SK-N-SH (cell line): ENCODE measurements around the gene FAM210B. TPM values are rescaled to one million over a fixed set of nuclear protein-coding genes. Genes with fewer than 3 reads are reported as not detected.

Experiments
- CTCF ChIA-PET: fragments of 300-600, 350-600 bp; formaldehyde crosslinking; extraction: SDS; loops from one replicate; lab custom pipeline; 2021; lab: Yijun Ruan, JAX
- POLR2A ChIA-PET: fragments of 350-600 bp; sonication (Branson Sonifier 250); formaldehyde crosslinking; extraction: SDS; loops from one replicate; lab custom pipeline; 2020; ENCODE audit warnings: antibody characterized with exemption, inconsistent platforms; lab: Yijun Ruan, JAX
- DNase-seq: peaks from one replicate; pipeline ENCODE4 v3.0.0; 2012
- H2AFZ ChIP-seq: fragments of 200-600 bp; sonication (generic); 2 replicates; pipeline ENCODE4 v1.8.1; 2016; ENCODE audit warnings: antibody characterized with exemption, mild to moderate bottlenecking, low read depth
- H3F3A ChIP-seq: fragments of 200-600 bp; sonication (generic); replicated peaks from 2 replicates; pipeline ENCODE3; 2016; ENCODE audit warnings: antibody characterized with exemption, mild to moderate bottlenecking; ENCODE audit not compliant: insufficient read depth
- H3K27ac ChIP-seq, 2 experiments: fragments of 200-500 bp in 1 of 2; fragments of 200-600 bp in 1 of 2; sonication (Bioruptor generic) in 1 of 2; sonication (generic), shearing (Covaris generic) in 1 of 2; 2 replicates each; pipeline versions ENCODE4 v1.5.1 to v1.6.1; 2014 to 2016; ENCODE audit warnings: low read depth in 2 of 2, inconsistent platforms in 1 of 2, low read length in 1 of 2, mild to moderate bottlenecking in 1 of 2, mixed read lengths in 1 of 2
- H3K27me3 ChIP-seq: fragments of 200-600 bp; sonication (generic), shearing (Covaris generic); 2 replicates; pipeline ENCODE4 v1.6.1; 2016; ENCODE audit warnings: mixed run types; ENCODE audit not compliant: insufficient read depth
- H3K36me3 ChIP-seq, 2 experiments: fragments of 200-500 bp in 1 of 2; fragments of 200-600 bp in 1 of 2; sonication (Bioruptor generic) in 1 of 2; sonication (generic) in 1 of 2; replicated peaks in 1 of 2; 2 replicates each; pipeline versions ENCODE3 to v1.5.1; 2014 to 2016; ENCODE audit warnings: low read length in 1 of 2, mild to moderate bottlenecking in 1 of 2; ENCODE audit not compliant: insufficient read depth in 2 of 2, control insufficient read depth in 1 of 2
- H3K4me1 ChIP-seq, 2 experiments: fragments of 200-500 bp in 1 of 2; fragments of 200-600 bp in 1 of 2; sonication (Bioruptor generic) in 1 of 2; sonication (generic), shearing (Covaris generic) in 1 of 2; 2 replicates each; pipeline versions ENCODE4 v1.5.1 to v1.6.1; 2014 to 2016; ENCODE audit warnings: low read depth in 1 of 2, low read length in 1 of 2, mixed run types in 1 of 2; ENCODE audit not compliant: insufficient read depth in 2 of 2, control insufficient read depth in 1 of 2
- H3K4me2 ChIP-seq: fragments of 200-600 bp; sonication (generic), shearing (Covaris generic); 2 replicates; pipeline ENCODE4 v1.6.1; 2017; ENCODE audit warnings: mixed run types
- H3K4me3 ChIP-seq, 2 experiments: fragments of 200-500 bp in 1 of 2; fragments of 200-600 bp in 1 of 2; sonication (Bioruptor generic) in 1 of 2; sonication (generic), shearing (Covaris generic) in 1 of 2; 2 replicates each; pipeline versions ENCODE4 v1.5.1 to v1.8.1; 2014 to 2016; ENCODE audit warnings: low read depth in 2 of 2, inconsistent platforms in 1 of 2, low read length in 1 of 2, mild to moderate bottlenecking in 1 of 2, mixed read lengths in 1 of 2, moderate library complexity in 1 of 2
- H3K79me2 ChIP-seq: fragments of 200-600 bp; sonication (generic); 2 replicates; pipeline ENCODE4 v1.8.1; 2017; ENCODE audit warnings: mild to moderate bottlenecking; ENCODE audit not compliant: insufficient read depth
- H3K9ac ChIP-seq: fragments of 200-600 bp; sonication (generic); 2 replicates; pipeline ENCODE4 v1.6.1; 2017; ENCODE audit warnings: mixed run types
- H3K9me2 ChIP-seq: fragments of 200-600 bp; sonication (generic); 2 replicates; pipeline ENCODE4 v1.6.1; 2017; ENCODE audit warnings: mixed run types
- H3K9me3 ChIP-seq: fragments of 200-600 bp; sonication (generic); 2 replicates; pipeline ENCODE4 v1.6.1; 2017; ENCODE audit warnings: mixed run types, mild to moderate bottlenecking, moderate library complexity
- H4K20me1 ChIP-seq: fragments of 200-600 bp; sonication (generic); 2 replicates; pipeline ENCODE4 v1.6.1; 2017; ENCODE audit warnings: mild to moderate bottlenecking, mixed run types; ENCODE audit not compliant: insufficient read depth
- CHD2 ChIP-seq: fragments of 150-350 bp; IDR thresholded peaks from 2 replicates; pipeline ENCODE4 v1.6.1; 2018; ENCODE audit warnings: low read length; ENCODE audit not compliant: partially characterized antibody
- EP300 ChIP-seq, 2 experiments: IDR thresholded peaks; 2 replicates each; pipeline versions ENCODE4 v1.4.0 to v1.6.1; 2012; ENCODE audit warnings: borderline replicate concordance in 1 of 2, low read depth in 1 of 2, low read length in 1 of 2
- EZH2phosphoT487 ChIP-seq: fragments of 200-600 bp; sonication (generic); IDR thresholded peaks from 2 replicates; pipeline ENCODE4 v1.6.1; 2017; ENCODE audit warnings: low read depth, mixed run types, mild to moderate bottlenecking, antibody characterized with exemption, moderate library complexity, borderline replicate concordance
- FOSL2 ChIP-seq: IDR thresholded peaks from 2 replicates; pipeline ENCODE4 v1.4.0; 2012; ENCODE audit warnings: low read depth, mild to moderate bottlenecking, moderate library complexity, borderline replicate concordance
- FOXJ3 ChIP-seq: sonication (generic); formaldehyde crosslinking; IDR thresholded peaks from 2 replicates; pipeline ENCODE4 v1.5.1; 2020; ENCODE audit warnings: mild to moderate bottlenecking, missing genetic modification reagents
- FOXM1 ChIP-seq: IDR thresholded peaks from 2 replicates; pipeline ENCODE4 v1.4.0; 2012; ENCODE audit warnings: low read depth, mild to moderate bottlenecking
- GABPA ChIP-seq: IDR thresholded peaks from 2 replicates; pipeline ENCODE4 v1.4.0; 2012; ENCODE audit warnings: low read depth, mild to moderate bottlenecking
- JUND ChIP-seq: IDR thresholded peaks from 2 replicates; pipeline ENCODE4 v1.4.0; 2012
- MXI1 ChIP-seq: IDR thresholded peaks from 2 replicates; pipeline ENCODE4 v1.6.1; 2012; ENCODE audit warnings: mild to moderate bottlenecking, low read depth, low read length, improper control_type of control experiment
- NRF1 ChIP-seq: IDR thresholded peaks from 2 replicates; pipeline ENCODE4 v1.6.1; 2012; ENCODE audit warnings: low read depth, mild to moderate bottlenecking, low read length
- POLR2AphosphoS5 ChIP-seq: IDR thresholded peaks from 2 replicates; pipeline ENCODE4 v1.6.1; 2012; ENCODE audit warnings: low read depth, low read length
- RAD21 ChIP-seq: IDR thresholded peaks from 2 replicates; pipeline ENCODE4 v1.6.1; 2012; ENCODE audit warnings: mild to moderate bottlenecking, low read length
- RCOR1 ChIP-seq: fragments of 150-350 bp; IDR thresholded peaks from 2 replicates; pipeline ENCODE4 v1.6.1; 2017; ENCODE audit warnings: antibody characterized with exemption, low read length
- RFX5 ChIP-seq: IDR thresholded peaks from 2 replicates; pipeline ENCODE4 v1.6.1; 2012; ENCODE audit warnings: mild to moderate bottlenecking, improper control_type of control experiment, low read length
- SIN3A ChIP-seq: IDR thresholded peaks from 2 replicates; pipeline ENCODE4 v1.6.1; 2012; ENCODE audit warnings: low read depth, mild to moderate bottlenecking, low read length, moderate library complexity, borderline replicate concordance
- TCF12 ChIP-seq: IDR thresholded peaks from 2 replicates; pipeline ENCODE4 v1.4.0; 2012
- WGBS: methylation state at CpG from one replicate; pipeline ENCODE4 v1.1.6; 2017; ENCODE audit warnings: low lambda C conversion rate; 5-methylcytosine and 5-hydroxymethylcytosine counted together
- polyA plus RNA-seq, 3 experiments: library from polyadenylated mRNA; depleted of rRNA; stranded (reverse); fragments of >200 nt; gene quantifications; 2 replicates each; pipeline ENCODE4 v1.2.3, GENCODE V29; 2012
- TF ChIP-seq, protein P1 (sequence below): IDR thresholded peaks from 2 replicates; pipeline ENCODE4 v1.4.0; 2012; ENCODE audit warnings: low read depth, borderline replicate concordance
- TF ChIP-seq, protein P2 (sequence below): IDR thresholded peaks from 2 replicates; pipeline ENCODE4; 2012
- TF ChIP-seq, protein P3 (sequence below): fragments of 150-350 bp; IDR thresholded peaks from 2 replicates; pipeline ENCODE4 v1.6.1; 2017; ENCODE audit warnings: antibody characterized with exemption, low read length, low read depth, borderline replicate concordance

FAM210B gene, protein sequence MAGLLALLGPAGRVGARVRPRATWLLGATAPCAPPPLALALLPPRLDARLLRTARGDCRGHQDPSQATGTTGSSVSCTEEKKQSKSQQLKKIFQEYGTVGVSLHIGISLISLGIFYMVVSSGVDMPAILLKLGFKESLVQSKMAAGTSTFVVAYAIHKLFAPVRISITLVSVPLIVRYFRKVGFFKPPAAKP
- polyA plus RNA-seq (2012; rRNA removed) = 34.6 and 44.1 TPM in 2 replicates
- 53.8 and 56.9 TPM in 2 replicates for polyA plus RNA-seq (2012; cell fraction: cytosol; rRNA removed)
- 13.4 and 20.1 TPM in 2 replicates for polyA plus RNA-seq (2012; cell fraction: nucleus; rRNA removed)

DNA sequence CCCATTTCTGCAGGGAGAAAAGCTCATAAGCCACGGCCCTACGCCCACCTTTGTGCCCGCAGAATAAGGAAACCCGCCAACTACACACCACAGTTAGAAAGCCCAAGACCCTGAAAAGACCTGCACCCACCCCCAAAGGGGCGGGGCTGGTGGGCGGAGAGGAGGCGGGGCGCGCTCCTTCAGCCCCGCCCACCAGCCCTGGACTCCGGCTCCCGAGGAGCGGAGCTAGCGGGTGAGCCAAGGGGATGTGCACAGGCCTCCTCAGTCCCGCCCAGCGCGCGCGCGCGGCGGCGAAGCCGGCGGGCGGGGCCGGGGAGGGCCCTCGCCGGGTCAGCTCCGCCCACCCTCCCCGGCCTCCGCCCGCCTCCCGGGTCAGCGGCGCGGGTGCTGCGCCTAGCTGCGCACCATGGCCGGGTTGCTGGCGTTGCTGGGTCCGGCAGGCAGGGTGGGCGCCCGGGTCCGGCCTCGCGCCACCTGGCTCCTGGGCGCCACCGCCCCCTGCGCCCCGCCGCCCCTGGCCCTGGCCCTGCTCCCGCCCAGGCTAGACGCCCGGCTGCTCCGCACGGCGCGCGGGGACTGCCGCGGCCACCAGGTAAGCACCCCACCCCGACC lies at the start of gene FAM210B:
FAM210B (plus strand) TSS at position 375 of the 612 bp plus-strand sequence; CDS start at position 407, 32 bp downstream.
- WGBS = 1% methylated on average over 9 of the region's 63 CpGs
- Histone ChIP-seq H3K27ac (peak within 1 kb of the TSS; percentile 72 to 82), H3K79me2 (peaks cover 42% of the 10 kb centered on the region), H3F3A (no peaks in the 10 kb centered on the region), H3K4me2 (peak within 1 kb of the TSS; percentile 96), H2AFZ (peak within 1 kb of the TSS; percentile 93), H3K9ac (peak within 1 kb of the TSS; percentile 77), H4K20me1 (no peaks in the 10 kb centered on the region), H3K4me1 (peaks cover 0 to 14% of the 10 kb centered on the region in 2 experiments; a peak in 2 of 4 replicates), H3K27me3 (no peaks in the 10 kb centered on the region), H3K4me3 (peak within 1 kb of the TSS; percentile 89 to 91), H3K36me3 (peaks cover 0 to 7% of the 10 kb centered on the region in 2 experiments), H3K9me3 (no peaks in the 10 kb centered on the region), H3K9me2 (no peaks in the 10 kb centered on the region)
- POLR2A ChIA-PET = interaction anchor here (1.0 kb wide), 1 partner anchor 34 kb away, joined by 4 read pairs; the partner anchor contains the start of genes AURKA and CSTF1
- no peak for TF ChIP-seq RCOR1
- TF ChIP-seq MXI1 = 0 out of 2 replicates have a peak, but pooled peaks have one; percentile 12
- TF ChIP-seq TCF12 = no peak
- TF ChIP-seq RAD21 = no peak
- TF ChIP-seq SIN3A = no peak
- TF ChIP-seq POLR2AphosphoS5 = 0 out of 2 replicates have a peak, but pooled peaks have one; percentile 23
- TF ChIP-seq NRF1 = peak; percentile 69
- peak; percentile 99 for DNase-seq
- CTCF ChIA-PET = interaction anchor here (1.2 to 1.6 kb wide), 2 partner anchors 13 to 15 kb away, joined by 5 to 6 read pairs; no protein-coding TSS in a partner anchor

DNA sequence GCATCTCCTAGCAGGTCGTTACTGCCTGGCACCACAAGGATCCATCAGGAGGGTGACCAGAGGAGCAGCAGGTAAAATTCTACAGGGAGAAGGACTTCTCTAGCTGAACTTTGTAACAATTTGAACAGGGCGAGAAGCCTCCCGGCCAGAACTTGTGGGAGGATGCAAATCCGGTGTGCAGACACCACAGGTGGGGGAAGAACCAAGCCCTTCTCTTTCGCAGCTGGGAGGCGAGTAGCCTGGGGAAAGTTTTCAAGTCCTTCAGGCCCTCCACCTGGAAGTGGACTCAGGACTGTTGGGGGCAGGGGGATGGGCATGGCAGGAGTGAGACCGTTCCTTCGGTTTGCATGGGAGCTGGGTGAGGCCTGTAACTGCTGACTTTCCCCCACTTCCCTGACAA lies 42.7 kb upstream of the FAM210B start:
- H3K4me1 ChIP-seq = no peaks in the 10 kb centered on the region
- no peak for DNase-seq
- no peak overlapping the region for H3K9ac ChIP-seq
- H3K4me2 ChIP-seq = no peak overlapping the region
- no peaks in the 10 kb centered on the region for H3K9me3 ChIP-seq
- ChIA-PET CTCF (interaction anchor here (1.6 kb wide), 1 partner anchor 28 kb away, joined by 4 read pairs; no protein-coding TSS in a partner anchor), POLR2A (no interaction called here)
- no peaks in the 10 kb centered on the region for H3K27me3 ChIP-seq
- WGBS = 60% methylated on average over 7 of the region's 8 CpGs
- H3F3A ChIP-seq = no peaks in the 10 kb centered on the region
- no peaks in the 10 kb centered on the region for H3K79me2 ChIP-seq
- H3K4me3 ChIP-seq = no peak overlapping the region
- no peaks in the 10 kb centered on the region for H3K36me3 ChIP-seq
- H2AFZ ChIP-seq = no peak overlapping the region
- no peak overlapping the region for H3K27ac ChIP-seq
- H4K20me1 ChIP-seq = no peaks in the 10 kb centered on the region
- no peaks in the 10 kb centered on the region for H3K9me2 ChIP-seq
- TF ChIP-seq FOXM1 = no peak
- TF ChIP-seq, protein P1, sequence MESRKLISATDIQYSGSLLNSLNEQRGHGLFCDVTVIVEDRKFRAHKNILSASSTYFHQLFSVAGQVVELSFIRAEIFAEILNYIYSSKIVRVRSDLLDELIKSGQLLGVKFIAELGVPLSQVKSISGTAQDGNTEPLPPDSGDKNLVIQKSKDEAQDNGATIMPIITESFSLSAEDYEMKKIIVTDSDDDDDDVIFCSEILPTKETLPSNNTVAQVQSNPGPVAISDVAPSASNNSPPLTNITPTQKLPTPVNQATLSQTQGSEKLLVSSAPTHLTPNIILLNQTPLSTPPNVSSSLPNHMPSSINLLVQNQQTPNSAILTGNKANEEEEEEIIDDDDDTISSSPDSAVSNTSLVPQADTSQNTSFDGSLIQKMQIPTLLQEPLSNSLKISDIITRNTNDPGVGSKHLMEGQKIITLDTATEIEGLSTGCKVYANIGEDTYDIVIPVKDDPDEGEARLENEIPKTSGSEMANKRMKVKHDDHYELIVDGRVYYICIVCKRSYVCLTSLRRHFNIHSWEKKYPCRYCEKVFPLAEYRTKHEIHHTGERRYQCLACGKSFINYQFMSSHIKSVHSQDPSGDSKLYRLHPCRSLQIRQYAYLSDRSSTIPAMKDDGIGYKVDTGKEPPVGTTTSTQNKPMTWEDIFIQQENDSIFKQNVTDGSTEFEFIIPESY = no peak
- TF ChIP-seq RCOR1 = no peak
- TF ChIP-seq, protein P2, sequence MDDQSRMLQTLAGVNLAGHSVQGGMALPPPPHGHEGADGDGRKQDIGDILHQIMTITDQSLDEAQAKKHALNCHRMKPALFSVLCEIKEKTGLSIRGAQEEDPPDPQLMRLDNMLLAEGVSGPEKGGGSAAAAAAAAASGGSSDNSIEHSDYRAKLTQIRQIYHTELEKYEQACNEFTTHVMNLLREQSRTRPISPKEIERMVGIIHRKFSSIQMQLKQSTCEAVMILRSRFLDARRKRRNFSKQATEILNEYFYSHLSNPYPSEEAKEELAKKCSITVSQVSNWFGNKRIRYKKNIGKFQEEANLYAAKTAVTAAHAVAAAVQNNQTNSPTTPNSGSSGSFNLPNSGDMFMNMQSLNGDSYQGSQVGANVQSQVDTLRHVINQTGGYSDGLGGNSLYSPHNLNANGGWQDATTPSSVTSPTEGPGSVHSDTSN = no peak
- no peak for TF ChIP-seq RFX5
- no peak for TF ChIP-seq MXI1
- TF ChIP-seq CHD2 = no peak
- no peak for TF ChIP-seq EP300 (IDR thresholded peaks at IDR 0.05; ENCODE audit: borderline replicate concordance in 1 of 2, low read depth in 1 of 2, low read length in 1 of 2)
- no peak for TF ChIP-seq JUND
- TF ChIP-seq, protein P3, sequence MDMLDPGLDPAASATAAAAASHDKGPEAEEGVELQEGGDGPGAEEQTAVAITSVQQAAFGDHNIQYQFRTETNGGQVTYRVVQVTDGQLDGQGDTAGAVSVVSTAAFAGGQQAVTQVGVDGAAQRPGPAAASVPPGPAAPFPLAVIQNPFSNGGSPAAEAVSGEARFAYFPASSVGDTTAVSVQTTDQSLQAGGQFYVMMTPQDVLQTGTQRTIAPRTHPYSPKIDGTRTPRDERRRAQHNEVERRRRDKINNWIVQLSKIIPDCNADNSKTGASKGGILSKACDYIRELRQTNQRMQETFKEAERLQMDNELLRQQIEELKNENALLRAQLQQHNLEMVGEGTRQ = no peak
- no peak for TF ChIP-seq EZH2phosphoT487
- TF ChIP-seq FOSL2 = no peak
- no peak for TF ChIP-seq FOXJ3
- no peak for TF ChIP-seq GABPA
